ENCODE results near the gene EXO1.

DNA sequence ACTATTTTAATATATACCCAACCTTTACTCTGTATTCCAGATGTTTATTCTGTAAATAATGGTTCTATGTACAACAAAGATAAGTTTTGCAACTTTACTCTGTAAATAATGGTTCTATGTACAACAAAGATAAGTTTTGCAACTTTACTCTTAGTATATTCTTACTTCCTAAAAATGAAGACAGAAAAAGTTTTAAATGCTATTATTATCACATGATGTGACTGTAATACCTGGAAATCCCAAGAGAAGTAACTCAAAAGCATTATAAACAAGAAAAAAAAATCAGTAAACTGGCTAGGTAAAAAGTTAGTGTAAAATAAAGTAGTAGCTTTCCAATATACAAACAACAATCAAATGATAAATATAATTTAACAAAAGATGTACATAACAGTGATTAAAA lies 18.5 kb upstream of the EXO1 start:
- TF ChIP-seq, protein P1, sequence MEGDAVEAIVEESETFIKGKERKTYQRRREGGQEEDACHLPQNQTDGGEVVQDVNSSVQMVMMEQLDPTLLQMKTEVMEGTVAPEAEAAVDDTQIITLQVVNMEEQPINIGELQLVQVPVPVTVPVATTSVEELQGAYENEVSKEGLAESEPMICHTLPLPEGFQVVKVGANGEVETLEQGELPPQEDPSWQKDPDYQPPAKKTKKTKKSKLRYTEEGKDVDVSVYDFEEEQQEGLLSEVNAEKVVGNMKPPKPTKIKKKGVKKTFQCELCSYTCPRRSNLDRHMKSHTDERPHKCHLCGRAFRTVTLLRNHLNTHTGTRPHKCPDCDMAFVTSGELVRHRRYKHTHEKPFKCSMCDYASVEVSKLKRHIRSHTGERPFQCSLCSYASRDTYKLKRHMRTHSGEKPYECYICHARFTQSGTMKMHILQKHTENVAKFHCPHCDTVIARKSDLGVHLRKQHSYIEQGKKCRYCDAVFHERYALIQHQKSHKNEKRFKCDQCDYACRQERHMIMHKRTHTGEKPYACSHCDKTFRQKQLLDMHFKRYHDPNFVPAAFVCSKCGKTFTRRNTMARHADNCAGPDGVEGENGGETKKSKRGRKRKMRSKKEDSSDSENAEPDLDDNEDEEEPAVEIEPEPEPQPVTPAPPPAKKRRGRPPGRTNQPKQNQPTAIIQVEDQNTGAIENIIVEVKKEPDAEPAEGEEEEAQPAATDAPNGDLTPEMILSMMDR (IDR thresholded peaks at IDR 0.05), result no peak
- no peak for TF ChIP-seq POLR2A (IDR thresholded peaks at IDR 0.05)
